Measurements from ENCODE around the gene CCL25. TPM values are rescaled to one million over a fixed set of nuclear protein-coding genes. Genes with fewer than 3 reads are reported as not detected.
A peak's percentile ranks its signal among the peaks of the same experiment; 100 is the strongest.
"Not testable (repeated sequence)": the region's sequence is repeated elsewhere in the genome, so short reads cannot be mapped to it uniquely, and the experiment has no call there.

CCL25 gene
- total and polyA plus RNA-seq, 8 donors = 5.1 TPM; not detected in 7

GRCh38 chr19:8030960-8031359, 21.6 kb upstream of the CCL25 start:
- intact Hi-C loops (cut with DNase I; ENCODE audit: low total_unique reads) = no loop called here
- no peaks in the 10 kb centered on the region for H3K4me1 ChIP-seq
- H3K27me3 ChIP-seq = peaks cover 0 to 18% (median 0%) of the 10 kb centered on the region in 3 donors
- 71 to 78% (median 74%) methylated on average over 8 of the region's 8 CpGs for WGBS, 5 donors
- no peaks in the 10 kb centered on the region for H3K9me3 ChIP-seq
- no peak overlapping the region for H3K27ac ChIP-seq
- no peak for DNase-seq
- no peak overlapping the region for H3K4me3 ChIP-seq
- TF ChIP-seq CTCF (IDR thresholded peaks at IDR 0.05) (no peak), POLR2A (IDR thresholded peaks at IDR 0.05) (no peak), EP300 (IDR thresholded peaks at IDR 0.05) (no peak), POLR2AphosphoS5 (IDR thresholded peaks at IDR 0.05) (no peak)
- H3K36me3 ChIP-seq = no peaks in the 10 kb centered on the region

GRCh38 chr19:8033287-8034177, 19.0 kb upstream of the CCL25 start:
- peak in 1 of 2 donors; percentile 75 for DNase-seq

GRCh38 chr19:8034178-8034525, 18.4 kb upstream of the CCL25 start:
- DNase-seq = no peak
- 86 to 92% (median 90%) methylated on average over 6 of the region's 6 CpGs for WGBS, 5 donors
- peaks cover 0 to 35% (median 0%) of the 10 kb centered on the region in 3 donors for H3K27me3 ChIP-seq
- H3K27ac ChIP-seq = no peak overlapping the region
- intact Hi-C loops (cut with DNase I; ENCODE audit: low total_unique reads) = no loop called here
- no peaks in the 10 kb centered on the region for H3K9me3 ChIP-seq
- no peaks in the 10 kb centered on the region for H3K36me3 ChIP-seq
- H3K4me1 ChIP-seq = no peaks in the 10 kb centered on the region
- TF ChIP-seq CTCF (IDR thresholded peaks at IDR 0.05) = no peak
- TF ChIP-seq POLR2AphosphoS5 (IDR thresholded peaks at IDR 0.05) = no peak
- no peak for TF ChIP-seq EP300 (IDR thresholded peaks at IDR 0.05)
- TF ChIP-seq POLR2A (IDR thresholded peaks at IDR 0.05) = no peak
- H3K4me3 ChIP-seq = no peak overlapping the region

More at GRCh38 chr19:8033287-8034177, 19.0 kb upstream of the CCL25 start:
- H3K27ac ChIP-seq; intact Hi-C loops (cut with DNase I; ENCODE audit: low total_unique reads); H3K4me1 ChIP-seq; H3K36me3 ChIP-seq; H3K4me3 ChIP-seq; H3K9me3 ChIP-seq: not testable (repeated sequence)
- 55 to 65% (median 57%) methylated on average over 21 to 22 of the region's 22 CpGs for whole genome bisulfite sequencing, 5 donors
- peaks cover 0 to 40% (median 0%) of the 10 kb centered on the region in 3 donors for H3K27me3 ChIP-seq

GRCh38 chr19:8036434-8037099, 16.0 kb upstream of the CCL25 start:
- Histone ChIP-seq H3K4me1 (no peaks in the 10 kb centered on the region), H3K9me3 (no peaks in the 10 kb centered on the region), H3K27ac (no peak overlapping the region), H3K27me3 (peaks cover 0 to 44% (median 0%) of the 10 kb centered on the region in 3 donors), H3K36me3 (no peaks in the 10 kb centered on the region), H3K4me3 (no peak overlapping the region)
- WGBS, 5 donors = 53 to 61% (median 58%) methylated on average over 7 of the region's 7 CpGs
- intact Hi-C loops (cut with DNase I; ENCODE audit: low total_unique reads) = no loop called here
- TF ChIP-seq POLR2A (IDR thresholded peaks at IDR 0.05) (no peak), POLR2AphosphoS5 (IDR thresholded peaks at IDR 0.05) (no peak), CTCF (IDR thresholded peaks at IDR 0.05) (no peak), EP300 (IDR thresholded peaks at IDR 0.05) (no peak)
- DNase-seq = peak in 1 of 2 donors; percentile 41

Measured in stomach (tissue), 9 donors.